Non-pigmented ciliary epithelial cell (primary cell): ENCODE measurements around the gene ACLY.
"Not testable (repeated sequence)": the region's sequence is repeated elsewhere in the genome, so short reads cannot be mapped to it uniquely, and the experiment has no call there.

Source experiments
- DNase-seq: peaks from one replicate; pipeline ENCODE4 v3.0.0-alpha.2; 2010; ENCODE audit warnings: low read depth

Gene ACLY

GRCh38 chr17:41829961-41830360, 88.8 kb downstream of the ACLY start:
- not testable (repeated sequence) for DNase-seq

- DNase-seq: no peak
These were observed 93.4 kb downstream of the ACLY start for GRCh38 chr17:41825175-41825845.

GRCh38 chr17:41824086-41824485, 94.7 kb downstream of the ACLY start:
- no peak for DNase-seq

GRCh38 chr17:41823580-41823979, 95.2 kb downstream of the ACLY start:
- no peak for DNase-seq

- no peak for DNase-seq
These were observed 95.6 kb downstream of the ACLY start for GRCh38 chr17:41823141-41823524.

- no peak for DNase-seq
These were observed 96.3 kb downstream of the ACLY start for GRCh38 chr17:41822216-41823140.

GRCh38 chr17:41821776-41822175, 97.0 kb downstream of the ACLY start:
- no peak for DNase-seq

GRCh38 chr17:41818024-41818423, 100.7 kb downstream of the ACLY start:
- no peak for DNase-seq
